Measurements from ENCODE around the gene PHTF1. TPM values are rescaled to one million over a fixed set of nuclear protein-coding genes. Genes with fewer than 3 reads are reported as not detected.
"Not testable (repeated sequence)": the region's sequence is repeated elsewhere in the genome, so short reads cannot be mapped to it uniquely, and the experiment has no call there.

Gene PHTF1
- total RNA-seq, 1 donor: 47.5 TPM

- no peak for DNase-seq (ENCODE audit: low read depth)
- TF ChIP-seq CTCF (IDR thresholded peaks at IDR 0.05; ENCODE audit: insufficient read depth, low read depth, low read length): no peak
- no peak overlapping the region for H3K4me3 ChIP-seq (ENCODE audit: low read depth, low read length)
These were observed 4.4 kb upstream of the PHTF1 start for GRCh38 chr1:113763661-113764060.

GRCh38 chr1:113761937-113762336 lies 2.7 kb upstream of the PHTF1 start:
- no peak for TF ChIP-seq CTCF (IDR thresholded peaks at IDR 0.05; ENCODE audit: insufficient read depth, low read depth, low read length)
- H3K4me3 ChIP-seq (ENCODE audit: low read depth, low read length): no peak overlapping the region
- DNase-seq (ENCODE audit: low read depth): no peak

GRCh38 chr1:113760102-113761080 lies 1.1 kb upstream of the PHTF1 start:
- DNase-seq (ENCODE audit: low read depth): no peak
- TF ChIP-seq CTCF (IDR thresholded peaks at IDR 0.05; ENCODE audit: insufficient read depth, low read depth, low read length): no peak
- peak overlapping the region; percentile 93 for H3K4me3 ChIP-seq (ENCODE audit: low read depth, low read length)

GRCh38 chr1:113758631-113759332 lies 504 bp downstream of the PHTF1 start:
- no peak for TF ChIP-seq CTCF (IDR thresholded peaks at IDR 0.05; ENCODE audit: insufficient read depth, low read depth, low read length)
- peak; percentile 48 for DNase-seq (ENCODE audit: low read depth)
- H3K4me3 ChIP-seq (ENCODE audit: low read depth, low read length): peak overlapping the region; percentile 93

GRCh38 chr1:113756461-113756860 lies 2.8 kb downstream of the PHTF1 start:
- DNase-seq (ENCODE audit: low read depth): no peak
- TF ChIP-seq CTCF (IDR thresholded peaks at IDR 0.05; ENCODE audit: insufficient read depth, low read depth, low read length): no peak
- H3K4me3 ChIP-seq (ENCODE audit: low read depth, low read length): no peak overlapping the region

- not testable (repeated sequence) for H3K4me3 ChIP-seq (ENCODE audit: low read depth, low read length); DNase-seq (ENCODE audit: low read depth)
These were observed 6.0 kb downstream of the PHTF1 start for GRCh38 chr1:113753333-113753732.

GRCh38 chr1:113751516-113751915 lies 7.8 kb downstream of the PHTF1 start:
- no peak for DNase-seq (ENCODE audit: low read depth)
- TF ChIP-seq CTCF (IDR thresholded peaks at IDR 0.05; ENCODE audit: insufficient read depth, low read depth, low read length): no peak
- H3K4me3 ChIP-seq (ENCODE audit: low read depth, low read length): no peak overlapping the region
